HepG2 (cell line): ENCODE results near the gene AGXT. TPM values are rescaled to one million over a fixed set of nuclear protein-coding genes. Genes with fewer than 3 reads are reported as not detected.

Experiments
- CEBPB ChIP-seq: IDR thresholded peaks from 2 replicates; pipeline ENCODE4 v1.6.1; 2011; ENCODE audit warnings: low read depth, low read length, improper control_type of control experiment, borderline replicate concordance
- PHF20 ChIP-seq: sonication (generic); formaldehyde crosslinking; IDR thresholded peaks from 2 replicates; pipeline ENCODE4 v1.5.0; 2020; ENCODE audit warnings: mild to moderate bottlenecking, missing genetic modification reagents
- POLR2AphosphoS5 ChIP-seq: IDR thresholded peaks from 2 replicates; pipeline ENCODE4 v1.6.1; 2012; ENCODE audit warnings: low read depth, low read length
- SAP130 ChIP-seq: IDR thresholded peaks from 2 replicates; pipeline ENCODE4 v1.6.1; 2016; ENCODE audit warnings: low read depth
- SMARCC2 ChIP-seq: fragments of 450-650 bp; IDR thresholded peaks from 2 replicates; pipeline ENCODE4 v1.6.1; 2017; ENCODE audit warnings: antibody characterized with exemption, mild to moderate bottlenecking
- SSRP1 ChIP-seq: IDR thresholded peaks from 2 replicates; pipeline ENCODE4 v1.6.1; 2016; ENCODE audit warnings: control low read depth
- ZBED4 ChIP-seq: sonication (generic); formaldehyde crosslinking; IDR thresholded peaks from 2 replicates; pipeline ENCODE4 v1.4.0; 2020; ENCODE audit warnings: missing genetic modification reagents, borderline replicate concordance
- ZFP82 ChIP-seq: sonication (generic); formaldehyde crosslinking; IDR thresholded peaks from 2 replicates; pipeline ENCODE4 v1.5.1; 2020; ENCODE audit warnings: mild to moderate bottlenecking, missing genetic modification reagents, borderline replicate concordance
- ZNF234 ChIP-seq: sonication (generic); formaldehyde crosslinking; conservative IDR thresholded peaks from 2 replicates; pipeline ENCODE4 v1.5.1; 2020; ENCODE audit warnings: mild to moderate bottlenecking, missing genetic modification reagents
- ZNF660 ChIP-seq: sonication (generic); formaldehyde crosslinking; IDR thresholded peaks from 2 replicates; pipeline ENCODE4 v1.5.1; 2020; ENCODE audit warnings: mild to moderate bottlenecking, low read depth, missing genetic modification reagents, borderline replicate concordance
- ZNF704 ChIP-seq: sonication (generic); formaldehyde crosslinking; IDR thresholded peaks from 2 replicates; pipeline ENCODE4 v1.8.1; 2023; ENCODE audit warnings: mild to moderate bottlenecking, inconsistent platforms, moderate library complexity, missing genetic modification reagents, borderline replicate concordance
- polyA plus RNA-seq, 8 experiments: library from polyadenylated mRNA; depleted of rRNA in 3 of 8; stranded (reverse) in 7 of 8; unstranded in 1 of 8; fragments of >200 nt; fragmentation: Illumina TruSeq in 4 of 8; extraction: Trizol in 4 of 8; gene quantifications; 2 replicates each; pipeline versions ENCODE4 v1.2.1 to v1.2.3, GENCODE V29; 2011 to 2016; ENCODE audit warnings: low read depth in 4 of 8, missing spikeins in 1 of 8, mixed read lengths in 1 of 8; ENCODE audit not compliant: insufficient read depth in 1 of 8
- total RNA-seq, 5 experiments: library from RNA; depleted of rRNA; stranded (reverse); fragments of >200 nt; fragmentation: Illumina TruSeq; extraction: Trizol; gene quantifications; 2 replicates each; pipeline ENCODE4 v1.2.3, GENCODE V29; 2016; ENCODE audit warnings: low read depth in 1 of 5
- TF ChIP-seq, protein P1 (sequence below): sonication (generic); formaldehyde crosslinking; IDR thresholded peaks from 2 replicates; pipeline ENCODE4 v1.5.0; 2020; ENCODE audit warnings: missing genetic modification reagents
- TF ChIP-seq, protein P2 (sequence below): sonication (generic); formaldehyde crosslinking; IDR thresholded peaks from 2 replicates; pipeline ENCODE4 v1.4.0; 2020; ENCODE audit warnings: mild to moderate bottlenecking, missing genetic modification reagents

The AGXT gene
- total and polyA plus RNA-seq, 2 of the 13 experiments (the other 11 are each of a cell fraction or from before 2014, with no cell fraction given), result 41.9 to 96.1 TPM

GRCh38 chr2:240916571-240917008 lies 48.0 kb downstream of the AGXT start (continued):
- TF ChIP-seq ZNF234 (CRISPR knock-in tag) (no peak), POLR2AphosphoS5 (no peak), ZNF660 (CRISPR knock-in tag) (no peak), CEBPB (no peak), ZBED4 (CRISPR knock-in tag) (no peak), SAP130 (CRISPR knock-in tag) (peak; percentile 14; the same call in 1 of the 2 replicates), PHF20 (CRISPR knock-in tag) (no peak), SSRP1 (CRISPR knock-in tag) (no peak), ZNF704 (CRISPR knock-in tag) (no peak), ZFP82 (CRISPR knock-in tag) (no peak), SMARCC2 (no peak)
- TF ChIP-seq, protein P1, sequence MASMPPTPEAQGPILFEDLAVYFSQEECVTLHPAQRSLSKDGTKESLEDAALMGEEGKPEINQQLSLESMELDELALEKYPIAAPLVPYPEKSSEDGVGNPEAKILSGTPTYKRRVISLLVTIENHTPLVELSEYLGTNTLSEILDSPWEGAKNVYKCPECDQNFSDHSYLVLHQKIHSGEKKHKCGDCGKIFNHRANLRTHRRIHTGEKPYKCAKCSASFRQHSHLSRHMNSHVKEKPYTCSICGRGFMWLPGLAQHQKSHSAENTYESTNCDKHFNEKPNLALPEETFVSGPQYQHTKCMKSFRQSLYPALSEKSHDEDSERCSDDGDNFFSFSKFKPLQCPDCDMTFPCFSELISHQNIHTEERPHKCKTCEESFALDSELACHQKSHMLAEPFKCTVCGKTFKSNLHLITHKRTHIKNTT (CRISPR knock-in tag), result no peak
- TF ChIP-seq, protein P2, sequence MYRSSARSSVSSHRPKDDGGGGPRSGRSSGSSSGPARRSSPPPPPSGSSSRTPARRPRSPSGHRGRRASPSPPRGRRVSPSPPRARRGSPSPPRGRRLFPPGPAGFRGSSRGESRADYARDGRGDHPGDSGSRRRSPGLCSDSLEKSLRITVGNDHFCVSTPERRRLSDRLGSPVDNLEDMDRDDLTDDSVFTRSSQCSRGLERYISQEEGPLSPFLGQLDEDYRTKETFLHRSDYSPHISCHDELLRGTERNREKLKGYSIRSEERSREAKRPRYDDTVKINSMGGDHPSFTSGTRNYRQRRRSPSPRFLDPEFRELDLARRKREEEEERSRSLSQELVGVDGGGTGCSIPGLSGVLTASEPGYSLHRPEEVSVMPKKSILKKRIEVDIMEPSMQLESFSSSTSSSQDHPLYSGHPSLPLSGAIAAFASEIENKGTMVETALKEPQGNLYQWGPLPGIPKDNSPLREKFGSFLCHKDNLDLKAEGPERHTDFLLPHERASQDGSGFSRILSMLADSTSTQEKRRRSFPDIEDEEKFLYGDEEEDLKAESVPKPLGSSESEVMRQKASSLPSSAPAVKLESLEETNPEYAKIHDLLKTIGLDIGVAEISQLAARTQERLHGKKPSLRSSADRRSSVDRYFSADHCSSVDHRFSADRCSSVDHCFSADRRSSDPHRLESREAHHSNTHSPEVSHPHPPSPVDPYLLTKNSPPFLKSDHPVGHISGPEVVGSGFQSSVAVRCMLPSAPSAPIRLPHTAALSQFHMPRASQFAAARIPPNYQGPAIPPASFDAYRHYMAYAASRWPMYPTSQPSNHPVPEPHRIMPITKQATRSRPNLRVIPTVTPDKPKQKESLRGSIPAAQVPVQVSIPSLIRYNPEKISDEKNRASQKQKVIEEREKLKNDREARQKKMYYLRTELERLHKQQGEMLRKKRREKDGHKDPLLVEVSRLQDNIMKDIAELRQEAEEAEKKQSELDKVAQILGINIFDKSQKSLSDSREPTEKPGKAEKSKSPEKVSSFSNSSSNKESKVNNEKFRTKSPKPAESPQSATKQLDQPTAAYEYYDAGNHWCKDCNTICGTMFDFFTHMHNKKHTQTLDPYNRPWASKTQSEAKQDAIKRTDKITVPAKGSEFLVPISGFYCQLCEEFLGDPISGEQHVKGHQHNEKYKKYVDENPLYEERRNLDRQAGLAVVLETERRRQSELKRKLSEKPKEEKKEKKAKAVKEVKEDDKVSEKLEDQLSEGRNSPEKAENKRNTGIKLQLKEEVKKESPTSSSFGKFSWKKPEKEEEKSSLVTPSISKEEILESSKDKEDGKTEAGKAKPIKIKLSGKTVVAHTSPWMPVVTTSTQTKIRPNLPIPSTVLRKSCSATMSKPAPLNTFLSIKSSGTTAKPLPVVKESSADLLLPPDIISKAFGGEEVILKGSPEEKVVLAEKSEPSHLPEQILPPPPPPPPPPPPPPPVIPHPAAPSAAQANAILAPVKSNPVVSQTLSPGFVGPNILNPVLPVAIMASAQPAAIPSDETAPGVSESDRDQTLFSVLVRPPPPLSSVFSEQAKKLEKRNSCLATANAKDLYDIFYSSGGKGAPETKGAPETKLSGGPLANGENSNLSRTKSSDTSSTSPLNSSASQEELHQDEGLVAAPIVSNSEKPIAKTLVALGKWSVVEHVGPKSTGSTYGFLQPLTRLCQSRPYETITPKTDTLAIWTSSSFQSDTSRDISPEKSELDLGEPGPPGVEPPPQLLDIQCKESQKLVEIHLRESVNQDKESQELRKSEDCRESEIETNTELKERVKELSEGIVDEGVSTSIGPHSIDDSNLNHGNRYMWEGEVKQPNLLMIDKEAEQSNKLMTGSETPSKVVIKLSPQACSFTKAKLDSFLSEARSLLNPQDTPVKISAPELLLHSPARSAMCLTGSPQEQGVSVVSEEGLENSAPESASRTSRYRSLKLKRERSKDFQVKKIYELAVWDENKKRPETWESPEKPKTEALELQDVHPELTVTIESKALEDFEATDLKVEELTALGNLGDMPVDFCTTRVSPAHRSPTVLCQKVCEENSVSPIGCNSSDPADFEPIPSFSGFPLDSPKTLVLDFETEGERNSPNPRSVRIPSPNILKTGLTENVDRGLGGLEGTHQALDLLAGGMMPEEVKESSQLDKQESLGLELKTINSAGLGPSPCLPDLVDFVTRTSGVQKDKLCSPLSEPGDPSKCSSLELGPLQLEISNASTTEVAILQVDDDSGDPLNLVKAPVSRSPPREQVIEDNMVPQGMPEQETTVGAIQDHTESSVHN, result no peak
